NB4 (cell line): ENCODE results near the gene IFI6.

ENCODE experiments used
- DNase-seq: peaks from one replicate; pipeline ENCODE4 v3.0.0; 2010; ENCODE audit warnings: low read depth
- H3K4me3 ChIP-seq: one replicate; pipeline ENCODE4 v1.5.1; 2011; ENCODE audit warnings: mild to moderate bottlenecking, low read depth, low read length, moderate library complexity
- CTCF ChIP-seq: IDR thresholded peaks from one replicate; pipeline ENCODE4 v1.5.1; 2012; ENCODE audit warnings: low read depth, low read length
- MAX ChIP-seq: IDR thresholded peaks from 2 replicates; pipeline ENCODE4 v1.6.1; 2011; ENCODE audit warnings: low read depth, low read length
- MYC ChIP-seq: IDR thresholded peaks from 2 replicates; pipeline ENCODE4 v1.6.1; 2011; ENCODE audit warnings: low read depth, low read length
- POLR2A ChIP-seq: IDR thresholded peaks from 2 replicates; pipeline ENCODE4 v1.6.1; 2011; ENCODE audit warnings: mild to moderate bottlenecking; ENCODE audit not compliant: insufficient read length; ENCODE audit errors: extremely low read depth

The IFI6 gene

GRCh38 chr1:27656157-27656893 is 15.7 kb downstream of the IFI6 start:
- TF ChIP-seq CTCF (no peak), POLR2A (no peak), MAX (no peak), MYC (no peak)
- H3K4me3 ChIP-seq: no peak overlapping the region
- peak; percentile 81 for DNase-seq

- DNase-seq: peak; percentile 59
- TF ChIP-seq CTCF (no peak), MAX (no peak), POLR2A (no peak), MYC (no peak)
- no peak overlapping the region for H3K4me3 ChIP-seq
Observed at GRCh38 chr1:27655151-27655937, 16.6 kb downstream of the IFI6 start.

- DNase-seq: no peak
- no peak for TF ChIP-seq MAX
- no peak for TF ChIP-seq CTCF
- TF ChIP-seq MYC: no peak
Observed at GRCh38 chr1:27652111-27652864, 19.7 kb downstream of the IFI6 start.

GRCh38 chr1:27650539-27651175 is 21.3 kb downstream of the IFI6 start:
- H3K4me3 ChIP-seq: no peak overlapping the region
- peak; percentile 55 for DNase-seq
- TF ChIP-seq MAX (peak; percentile 93), POLR2A (no peak), CTCF (no peak), MYC (peak; percentile 86)

More at GRCh38 chr1:27652111-27652864, 19.7 kb downstream of the IFI6 start:
- H3K4me3 ChIP-seq: no peak overlapping the region

- no peak overlapping the region for H3K4me3 ChIP-seq
- no peak for DNase-seq
- TF ChIP-seq POLR2A: no peak
- no peak for TF ChIP-seq MYC
- TF ChIP-seq CTCF: no peak
- TF ChIP-seq MAX: no peak
Observed at GRCh38 chr1:27650171-27650538, 21.8 kb downstream of the IFI6 start.
